Ishikawa (cell line): ENCODE data around the gene TMEM255B.

Source experiments
- CEBPB ChIP-seq: IDR thresholded peaks from 2 replicates; pipeline ENCODE4 v1.6.1; 2012
- CREB1 ChIP-seq: IDR thresholded peaks from 2 replicates; pipeline ENCODE4 v1.6.1; 2012; ENCODE audit warnings: low read depth
- EP300 ChIP-seq: IDR thresholded peaks from 2 replicates; pipeline ENCODE4 v1.6.1; 2012; ENCODE audit warnings: borderline replicate concordance
- FOXM1 ChIP-seq: IDR thresholded peaks from 2 replicates; pipeline ENCODE4 v1.6.1; 2012; ENCODE audit warnings: low read depth, borderline replicate concordance
- MAX ChIP-seq: IDR thresholded peaks from 2 replicates; pipeline ENCODE4 v1.6.1; 2012
- NFIC ChIP-seq: IDR thresholded peaks from 2 replicates; pipeline ENCODE4 v1.6.1; 2012
- RAD21 ChIP-seq: IDR thresholded peaks from 2 replicates; pipeline ENCODE4 v1.6.1; 2012; ENCODE audit warnings: low read depth
- REST ChIP-seq: IDR thresholded peaks from 2 replicates; pipeline ENCODE4 v1.6.1; 2012; ENCODE audit warnings: low read depth, mild to moderate bottlenecking
- TAF1 ChIP-seq: IDR thresholded peaks from 2 replicates; pipeline ENCODE4 v1.6.1; 2012; ENCODE audit warnings: low read depth, mild to moderate bottlenecking
- TCF12 ChIP-seq: IDR thresholded peaks from 2 replicates; pipeline ENCODE4 v1.6.1; 2012; ENCODE audit warnings: low read depth
- TEAD4 ChIP-seq: IDR thresholded peaks from 2 replicates; pipeline ENCODE4 v1.6.1; 2012
- USF1 ChIP-seq: IDR thresholded peaks from 2 replicates; pipeline ENCODE4 v1.6.1; 2012
- YY1 ChIP-seq: IDR thresholded peaks from 2 replicates; pipeline ENCODE4 v1.6.1; 2012; ENCODE audit warnings: low read depth
- ZBTB7A ChIP-seq: IDR thresholded peaks from 2 replicates; pipeline ENCODE4 v1.6.1; 2012; ENCODE audit warnings: low read depth

TMEM255B gene

DNA sequence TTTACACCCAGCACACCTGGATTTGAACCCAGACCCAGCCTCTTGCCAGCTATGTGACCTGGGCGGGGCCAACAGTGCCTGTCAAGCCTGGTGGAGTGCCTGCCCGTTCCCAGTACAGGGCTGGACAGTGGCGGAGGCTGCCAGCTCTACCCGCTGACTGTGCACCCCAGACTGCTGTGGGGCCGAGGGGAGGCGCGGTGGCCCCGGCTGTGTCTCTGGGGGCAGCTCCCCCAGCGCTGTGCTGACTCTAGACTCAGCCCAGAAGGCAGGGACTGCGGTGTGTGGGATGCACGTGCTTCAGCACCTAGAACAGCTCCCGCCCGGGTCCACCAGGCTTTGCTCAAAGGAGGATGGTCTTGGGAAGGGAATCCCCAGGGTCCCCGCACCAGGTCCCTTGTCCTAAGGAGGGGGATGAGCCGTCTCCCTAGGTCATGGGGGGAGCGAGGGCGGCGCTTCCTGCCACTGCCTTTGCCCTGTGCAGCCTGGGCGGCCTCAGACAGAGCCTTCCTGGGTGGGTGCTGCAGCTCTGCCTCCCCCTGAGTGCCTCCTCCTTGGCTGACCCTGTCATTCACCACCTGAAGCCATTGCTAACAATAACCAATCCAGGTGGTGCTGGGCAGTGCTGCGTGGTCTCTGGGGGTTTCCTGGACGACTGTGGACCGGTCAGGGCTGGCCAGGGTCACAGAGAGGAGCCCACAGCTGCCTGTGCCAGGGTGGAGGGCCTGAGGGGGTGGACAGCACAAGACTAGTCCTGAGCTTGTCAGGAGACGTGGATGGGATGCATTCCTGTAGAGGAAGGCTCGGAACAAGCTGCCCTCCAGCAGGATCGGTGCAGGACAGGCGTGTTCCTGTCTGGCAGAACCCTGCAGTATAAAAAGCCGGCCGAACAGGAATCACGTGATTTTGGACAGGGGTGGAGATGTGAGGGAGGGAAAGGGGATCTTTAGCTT, 18.6 kb downstream of the TMEM255B start:
- no peak for TF ChIP-seq CEBPB
- no peak for TF ChIP-seq CREB1
- TF ChIP-seq REST: peak; percentile 93
- peak; percentile 97 for TF ChIP-seq MAX
- 0 out of 2 replicates have a peak, but pooled peaks have one; percentile 12 for TF ChIP-seq USF1

DNA sequence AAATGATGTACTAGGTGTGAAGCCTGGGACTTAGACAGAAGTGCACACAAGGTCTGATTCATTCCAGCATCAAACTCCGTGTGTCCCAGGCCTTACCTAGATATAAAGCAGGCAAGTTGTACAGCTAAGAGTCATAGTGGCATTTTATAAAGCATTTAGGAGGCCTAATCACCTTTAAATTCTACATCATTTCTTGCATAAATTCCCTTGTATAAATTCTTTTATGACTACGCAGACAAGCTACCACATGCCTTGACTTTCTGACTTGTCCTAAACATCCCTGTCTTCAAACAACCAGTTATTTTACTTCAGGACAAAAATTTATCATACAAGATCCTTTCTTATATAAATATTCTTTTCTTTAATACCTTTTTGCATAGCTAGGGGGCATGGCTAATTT, 22.5 kb downstream of the TMEM255B start:
- TF ChIP-seq FOXM1: no peak
- TF ChIP-seq RAD21: no peak
- no peak for TF ChIP-seq MAX
- no peak for TF ChIP-seq TCF12
- no peak for TF ChIP-seq TAF1
- no peak for TF ChIP-seq EP300
- no peak for TF ChIP-seq TEAD4

GRCh38 chr13:113782472-113782871, 23.4 kb downstream of the TMEM255B start:
- no peak for TF ChIP-seq CREB1
- TF ChIP-seq EP300: no peak
- TF ChIP-seq MAX: no peak
- no peak for TF ChIP-seq TEAD4
- TF ChIP-seq REST: no peak
- no peak for TF ChIP-seq ZBTB7A
- no peak for TF ChIP-seq USF1

DNA sequence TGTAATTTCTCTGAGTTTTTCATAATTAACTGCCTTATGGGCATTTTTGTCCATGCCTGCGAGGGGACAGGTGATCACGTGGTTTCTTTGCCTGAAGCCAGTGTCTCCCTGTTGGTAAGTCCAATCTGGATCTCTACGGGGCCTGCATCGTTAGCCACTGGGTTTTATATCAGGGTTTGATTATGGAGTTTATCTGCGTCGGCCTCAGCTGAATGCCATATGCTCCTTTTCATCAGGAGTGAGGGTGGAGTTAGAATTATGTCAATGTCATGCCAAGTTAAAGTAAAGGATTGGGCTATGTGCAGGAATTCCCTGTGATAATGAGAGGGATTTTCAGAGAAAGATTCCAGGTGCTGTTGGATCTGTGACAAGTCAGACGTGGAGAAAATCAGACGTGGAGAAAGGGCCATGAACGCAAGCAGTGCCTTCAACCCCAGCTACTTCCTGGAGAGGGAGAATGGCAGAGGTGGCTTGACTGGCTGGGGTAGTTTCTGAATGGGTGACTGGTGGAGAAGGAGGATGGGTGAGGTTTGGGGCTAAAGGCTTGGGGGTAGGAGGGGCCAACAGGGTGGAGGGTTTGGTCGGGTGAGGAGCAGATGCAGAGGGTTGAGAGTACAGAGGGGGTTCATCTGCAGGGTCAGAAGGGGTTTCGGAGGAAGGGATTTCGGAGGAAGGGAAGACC, 24.3 kb downstream of the TMEM255B start:
- TF ChIP-seq USF1: no peak
- TF ChIP-seq TAF1: no peak
- TF ChIP-seq MAX: no peak

DNA sequence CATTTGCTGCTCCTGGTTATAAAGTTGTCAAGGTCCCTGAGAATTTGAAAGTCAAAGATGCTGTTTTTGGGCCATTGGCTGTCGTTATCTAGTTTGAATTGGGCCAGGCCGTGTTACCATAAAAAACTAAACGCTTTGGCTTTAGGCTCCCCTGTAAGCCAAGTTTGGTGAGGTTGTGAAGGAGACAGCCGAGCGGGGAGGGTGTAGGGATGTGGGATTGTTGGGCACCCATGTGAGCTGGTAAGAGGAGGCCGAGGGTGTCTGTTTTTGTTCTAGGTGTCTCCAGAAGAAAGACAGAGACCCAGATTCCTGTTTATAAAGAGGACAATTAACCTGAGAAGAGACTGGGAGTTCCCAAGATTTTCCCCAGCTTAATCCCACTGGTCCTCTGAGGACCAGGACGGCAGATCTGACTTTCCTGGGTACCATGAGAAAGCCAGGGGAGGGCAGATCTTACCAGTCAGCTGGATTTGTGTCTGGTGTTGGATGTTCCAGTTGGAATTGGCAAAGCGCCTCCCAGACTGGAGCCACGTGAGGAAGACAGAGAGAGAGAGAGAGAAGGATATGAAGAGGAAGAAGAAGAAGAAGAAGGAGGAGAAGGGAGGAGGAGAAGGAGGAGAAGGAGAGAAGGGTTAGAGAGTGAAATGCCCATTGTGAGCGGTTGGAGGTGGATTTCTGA, 25.1 kb downstream of the TMEM255B start:
- TF ChIP-seq TCF12: no peak
- TF ChIP-seq YY1: no peak
- no peak for TF ChIP-seq TAF1
- no peak for TF ChIP-seq MAX
- no peak for TF ChIP-seq CREB1
- no peak for TF ChIP-seq USF1
- TF ChIP-seq CEBPB: no peak
- no peak for TF ChIP-seq REST
- TF ChIP-seq ZBTB7A: no peak
- TF ChIP-seq EP300: no peak
- no peak for TF ChIP-seq NFIC
